AG09309 (cell line): ENCODE measurements around the gene TMEM217.

Source experiments
- DNase-seq: peaks from one replicate; pipeline ENCODE4 v3.0.0-alpha.2; 2010; ENCODE audit warnings: low read depth
- H3K4me3 ChIP-seq: 2 replicates; pipeline ENCODE4 v1.5.1; 2011; ENCODE audit warnings: mild to moderate bottlenecking, low read depth, low read length, moderate library complexity; ENCODE audit not compliant: control insufficient read depth
- TF ChIP-seq, protein P1 (sequence below): IDR thresholded peaks from 2 replicates; pipeline ENCODE4 v1.5.1; 2011; ENCODE audit warnings: mild to moderate bottlenecking, low read depth, low read length, inconsistent platforms; ENCODE audit not compliant: insufficient read depth, control insufficient read depth; ENCODE audit errors: missing control alignments

TMEM217 gene

DNA sequence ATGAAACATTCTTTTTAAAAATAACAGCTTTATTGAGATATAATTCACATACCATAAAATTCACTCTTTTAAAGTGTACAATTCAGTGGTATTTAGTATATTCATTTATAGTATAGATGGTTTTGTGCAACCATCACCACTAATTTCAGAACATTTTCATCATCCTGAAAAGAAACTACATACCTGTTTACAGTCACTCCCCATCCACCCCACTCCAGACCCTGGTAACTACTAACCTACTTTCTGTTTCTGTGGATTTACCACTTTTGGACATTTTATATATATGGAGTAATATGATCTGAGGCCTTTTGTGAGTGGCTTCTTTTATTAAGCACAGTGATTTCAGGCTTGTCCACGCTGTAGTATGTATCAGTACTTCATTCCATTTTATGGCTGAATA is 2.5 kb upstream of the TMEM217 start:
- DNase-seq: no peak
- no peak overlapping the region for H3K4me3 ChIP-seq
- TF ChIP-seq, protein P1, sequence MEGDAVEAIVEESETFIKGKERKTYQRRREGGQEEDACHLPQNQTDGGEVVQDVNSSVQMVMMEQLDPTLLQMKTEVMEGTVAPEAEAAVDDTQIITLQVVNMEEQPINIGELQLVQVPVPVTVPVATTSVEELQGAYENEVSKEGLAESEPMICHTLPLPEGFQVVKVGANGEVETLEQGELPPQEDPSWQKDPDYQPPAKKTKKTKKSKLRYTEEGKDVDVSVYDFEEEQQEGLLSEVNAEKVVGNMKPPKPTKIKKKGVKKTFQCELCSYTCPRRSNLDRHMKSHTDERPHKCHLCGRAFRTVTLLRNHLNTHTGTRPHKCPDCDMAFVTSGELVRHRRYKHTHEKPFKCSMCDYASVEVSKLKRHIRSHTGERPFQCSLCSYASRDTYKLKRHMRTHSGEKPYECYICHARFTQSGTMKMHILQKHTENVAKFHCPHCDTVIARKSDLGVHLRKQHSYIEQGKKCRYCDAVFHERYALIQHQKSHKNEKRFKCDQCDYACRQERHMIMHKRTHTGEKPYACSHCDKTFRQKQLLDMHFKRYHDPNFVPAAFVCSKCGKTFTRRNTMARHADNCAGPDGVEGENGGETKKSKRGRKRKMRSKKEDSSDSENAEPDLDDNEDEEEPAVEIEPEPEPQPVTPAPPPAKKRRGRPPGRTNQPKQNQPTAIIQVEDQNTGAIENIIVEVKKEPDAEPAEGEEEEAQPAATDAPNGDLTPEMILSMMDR: no peak

DNA sequence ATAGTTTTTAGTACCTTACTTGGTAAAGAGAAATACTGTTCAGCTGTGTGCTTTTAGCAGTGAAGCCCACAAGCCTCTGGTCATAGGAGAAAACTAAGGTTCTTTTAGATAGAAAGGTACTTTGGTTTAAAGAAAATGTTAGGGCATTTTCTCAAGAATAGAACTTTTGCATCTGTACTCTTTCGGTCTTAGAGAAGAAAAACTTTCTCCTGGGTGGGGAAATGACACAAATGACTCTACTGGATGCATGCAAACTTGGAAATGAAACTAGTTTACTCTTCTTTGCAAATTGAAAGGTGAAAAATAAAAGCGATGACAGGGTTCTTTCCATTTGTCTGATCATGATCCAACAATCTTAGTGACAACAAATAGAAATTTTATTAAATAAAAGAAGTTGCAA is 2.1 kb upstream of the TMEM217 start:
- TF ChIP-seq, protein P1: no peak
- no peak overlapping the region for H3K4me3 ChIP-seq
- no peak for DNase-seq

DNA sequence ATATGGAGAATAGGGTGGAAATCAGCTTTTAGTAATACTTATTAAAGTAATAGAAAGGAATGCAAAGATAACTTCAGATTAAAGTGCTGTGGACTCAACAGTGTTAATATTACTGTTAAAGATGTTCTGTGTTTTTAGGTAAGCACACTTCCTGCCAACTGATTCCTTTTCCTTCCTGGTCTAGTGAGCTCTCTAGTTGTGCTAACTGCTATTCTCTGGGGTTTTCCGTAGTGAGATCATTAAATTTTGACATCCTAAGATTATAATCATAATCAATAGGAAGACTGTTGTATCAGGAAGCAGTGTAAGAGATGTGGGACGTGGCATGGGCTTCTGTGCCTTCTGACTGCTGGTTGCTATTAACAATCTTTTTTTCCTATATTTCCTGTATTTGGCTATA is 1.2 kb upstream of the TMEM217 start:
- no peak overlapping the region for H3K4me3 ChIP-seq
- no peak for DNase-seq
- TF ChIP-seq, protein P1: no peak

DNA sequence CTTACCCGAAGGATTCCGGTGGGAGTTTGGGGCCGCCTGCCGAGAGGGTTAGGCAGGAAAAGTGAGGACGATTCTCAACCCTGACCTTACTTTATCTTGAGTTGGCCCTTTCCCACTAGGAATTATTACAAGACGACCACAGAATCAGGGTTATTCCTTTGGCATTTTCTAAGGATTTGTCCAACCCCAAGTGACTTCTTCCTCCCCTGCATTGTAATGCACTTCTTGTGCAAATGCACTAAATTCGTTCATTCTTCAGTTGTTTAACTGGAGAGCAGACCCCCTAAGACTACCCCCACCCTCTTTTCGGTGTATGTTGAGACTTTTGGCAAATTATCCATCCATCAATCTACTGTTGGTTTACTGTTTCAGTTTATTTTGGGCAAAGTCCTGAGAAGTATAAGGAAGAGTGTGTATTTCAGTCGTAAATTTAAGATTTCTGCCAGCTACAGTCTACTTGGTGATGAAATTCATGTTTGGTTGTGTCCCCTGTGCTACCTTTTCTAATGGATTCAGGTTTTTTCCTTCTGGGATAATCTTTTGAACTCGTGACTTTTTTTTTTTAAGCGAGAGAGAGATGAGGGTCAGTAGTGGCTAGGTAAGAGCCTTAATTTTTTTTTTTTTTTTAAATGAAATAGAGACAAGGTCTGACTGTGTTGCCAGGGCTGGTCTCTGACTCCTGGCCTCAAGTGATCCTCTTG is 611 bp upstream of the TMEM217 start:
- no peak for DNase-seq
- H3K4me3 ChIP-seq: peak overlapping the region; percentile 100

DNA sequence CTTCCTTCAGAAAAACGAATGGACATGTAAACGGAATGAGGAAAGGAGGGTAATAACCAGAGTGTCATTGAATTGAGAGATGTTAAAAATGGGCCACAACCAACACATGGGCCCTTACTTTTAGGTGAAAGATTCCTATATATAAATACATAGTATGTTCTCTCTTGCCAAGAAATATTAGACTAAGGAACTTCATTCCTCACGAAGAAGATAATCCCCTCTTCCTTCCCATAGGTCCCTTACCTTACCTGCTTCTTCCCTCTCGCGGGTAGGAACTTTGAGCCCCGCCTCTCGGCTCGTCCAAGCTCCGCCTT is 667 bp downstream of the TMEM217 start:
- H3K4me3 ChIP-seq: peak overlapping the region; percentile 100
- no peak for DNase-seq
- TF ChIP-seq, protein P1: no peak

More for the DNA sequence above, 611 bp upstream of the TMEM217 start:
- TF ChIP-seq, protein P1: no peak

DNA sequence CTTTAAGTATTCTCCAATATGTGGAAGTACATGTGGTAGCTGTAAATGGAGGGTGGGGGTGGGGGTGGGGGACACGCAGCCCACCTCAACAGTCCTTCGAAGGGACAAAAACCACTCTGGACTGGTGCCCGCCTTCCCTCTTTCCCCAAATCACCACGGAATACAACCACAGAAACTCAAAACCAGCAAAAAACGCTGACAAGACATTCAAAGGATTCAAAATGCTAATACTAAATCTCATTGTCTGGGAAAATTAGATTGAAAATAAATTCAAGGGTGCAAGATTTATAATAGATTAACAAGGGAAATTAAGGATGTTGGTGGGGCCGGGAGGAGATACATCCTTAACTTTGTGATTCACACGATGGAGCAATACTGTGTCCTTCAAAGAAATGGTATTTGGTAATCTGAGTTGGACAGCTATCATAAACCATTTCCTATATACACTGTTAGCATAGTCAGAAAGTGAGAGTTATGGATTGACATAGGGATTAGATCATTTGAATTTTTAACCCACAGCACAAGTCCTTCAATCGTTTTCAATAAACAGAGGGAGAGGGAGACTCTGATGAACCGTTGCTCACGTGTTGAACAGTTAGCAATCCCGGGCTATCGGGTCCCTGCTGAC is 1.1 kb downstream of the TMEM217 start:
- TF ChIP-seq, protein P1: no peak
- DNase-seq: no peak
- H3K4me3 ChIP-seq: peak overlapping the region; percentile 100
